Hepatocyte (in vitro differentiated cells): ENCODE data around the gene PYROXD2.

Source experiments
- EZH2 ChIP-seq: fragments of 200-600 bp; sonication (generic); IDR thresholded peaks from 2 replicates; pipeline ENCODE4 v1.6.1; 2016; ENCODE audit warnings: antibody characterized with exemption, mild to moderate bottlenecking, borderline replicate concordance
- EZH2phosphoT487 ChIP-seq: fragments of 200-600 bp; sonication (generic); IDR thresholded peaks from one replicate; pipeline ENCODE4 v1.6.1; 2018; ENCODE audit warnings: antibody characterized with exemption, mild to moderate bottlenecking, low read depth, moderate library complexity; ENCODE audit not compliant: unreplicated experiment, severe bottlenecking
- TF ChIP-seq, protein P1 (sequence below): fragments of 200-600 bp; sonication (generic); IDR thresholded peaks from 2 replicates; pipeline ENCODE4 v1.5.1; 2016; ENCODE audit warnings: antibody characterized with exemption, mild to moderate bottlenecking; ENCODE audit not compliant: poor library complexity

DNA sequence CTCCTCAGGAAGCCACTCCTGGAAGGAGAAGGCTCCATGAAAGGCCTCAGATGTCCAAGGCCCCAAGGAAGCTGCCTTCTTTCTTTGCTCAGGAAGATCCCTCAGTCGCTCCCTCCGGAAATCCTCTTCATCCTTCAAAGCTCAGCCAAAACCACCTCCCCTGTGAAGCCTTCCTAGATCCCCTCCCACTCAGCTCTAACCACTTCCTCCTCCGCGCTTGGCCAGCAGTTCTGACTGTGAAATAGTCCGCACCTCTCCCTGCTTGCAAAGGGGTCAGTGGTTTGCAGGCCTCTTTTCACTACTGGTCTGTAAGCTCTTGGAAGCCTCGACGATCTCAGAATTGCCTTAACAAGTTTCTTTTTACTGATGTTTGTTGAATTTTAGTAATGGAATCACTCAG is 23.9 kb downstream of the PYROXD2 start:
- TF ChIP-seq, protein P1, sequence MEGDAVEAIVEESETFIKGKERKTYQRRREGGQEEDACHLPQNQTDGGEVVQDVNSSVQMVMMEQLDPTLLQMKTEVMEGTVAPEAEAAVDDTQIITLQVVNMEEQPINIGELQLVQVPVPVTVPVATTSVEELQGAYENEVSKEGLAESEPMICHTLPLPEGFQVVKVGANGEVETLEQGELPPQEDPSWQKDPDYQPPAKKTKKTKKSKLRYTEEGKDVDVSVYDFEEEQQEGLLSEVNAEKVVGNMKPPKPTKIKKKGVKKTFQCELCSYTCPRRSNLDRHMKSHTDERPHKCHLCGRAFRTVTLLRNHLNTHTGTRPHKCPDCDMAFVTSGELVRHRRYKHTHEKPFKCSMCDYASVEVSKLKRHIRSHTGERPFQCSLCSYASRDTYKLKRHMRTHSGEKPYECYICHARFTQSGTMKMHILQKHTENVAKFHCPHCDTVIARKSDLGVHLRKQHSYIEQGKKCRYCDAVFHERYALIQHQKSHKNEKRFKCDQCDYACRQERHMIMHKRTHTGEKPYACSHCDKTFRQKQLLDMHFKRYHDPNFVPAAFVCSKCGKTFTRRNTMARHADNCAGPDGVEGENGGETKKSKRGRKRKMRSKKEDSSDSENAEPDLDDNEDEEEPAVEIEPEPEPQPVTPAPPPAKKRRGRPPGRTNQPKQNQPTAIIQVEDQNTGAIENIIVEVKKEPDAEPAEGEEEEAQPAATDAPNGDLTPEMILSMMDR, result no peak
- TF ChIP-seq EZH2phosphoT487 (no peak), EZH2 (no peak)
